HG03558 (cell line): ENCODE data around the gene ZNF32.
"Not testable (repeated sequence)": the region's sequence is repeated elsewhere in the genome, so short reads cannot be mapped to it uniquely, and the experiment has no call there.

Source experiments
- ATAC-seq: cut with Tn5 transposase; IDR thresholded peaks from one replicate; pipeline ENCODE4 v1.9.1; 2021; ENCODE audit warnings: moderate number of reproducible peaks; ENCODE audit not compliant: unreplicated experiment; ENCODE audit errors: extremely low read depth

The ZNF32 gene

DNA sequence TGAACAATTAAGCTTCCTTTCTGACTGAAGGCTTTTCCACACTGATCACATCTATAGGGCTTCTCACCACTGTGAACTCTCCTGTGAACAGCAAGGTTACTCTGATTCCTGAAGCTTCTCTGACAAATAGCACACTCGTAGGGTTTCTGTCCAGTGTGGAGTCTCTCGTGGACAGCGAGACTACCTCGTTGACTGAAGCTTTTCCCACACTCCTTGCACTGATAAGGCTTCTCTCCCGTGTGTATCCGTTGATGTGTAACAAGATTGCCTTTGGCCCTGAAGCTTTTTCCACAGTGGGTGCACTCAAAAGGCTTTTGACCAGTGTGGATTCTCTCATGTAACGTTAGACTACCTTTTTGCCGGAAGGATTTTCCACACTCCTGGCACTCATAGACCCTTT, 4.4 kb downstream of the ZNF32 start:
- no peak for ATAC-seq

DNA sequence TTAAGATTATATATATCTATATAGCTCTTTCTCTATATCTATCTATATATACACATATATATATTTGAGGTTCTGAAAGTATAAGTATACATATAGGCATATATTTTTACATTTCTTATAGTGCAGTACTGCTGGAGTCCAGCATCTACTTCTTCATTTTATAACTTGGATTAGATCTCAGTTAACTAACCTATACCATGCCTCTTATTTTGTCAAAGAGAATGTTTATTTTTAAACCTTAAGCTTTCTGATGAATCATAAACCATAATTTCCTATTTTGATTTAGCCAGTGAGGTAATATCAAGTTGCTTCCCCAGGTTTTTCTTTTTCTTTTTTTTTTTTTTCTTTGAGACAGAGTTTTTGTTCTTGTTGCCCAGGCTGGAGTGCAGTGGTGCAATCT, 8.1 kb downstream of the ZNF32 start:
- no peak for ATAC-seq

DNA sequence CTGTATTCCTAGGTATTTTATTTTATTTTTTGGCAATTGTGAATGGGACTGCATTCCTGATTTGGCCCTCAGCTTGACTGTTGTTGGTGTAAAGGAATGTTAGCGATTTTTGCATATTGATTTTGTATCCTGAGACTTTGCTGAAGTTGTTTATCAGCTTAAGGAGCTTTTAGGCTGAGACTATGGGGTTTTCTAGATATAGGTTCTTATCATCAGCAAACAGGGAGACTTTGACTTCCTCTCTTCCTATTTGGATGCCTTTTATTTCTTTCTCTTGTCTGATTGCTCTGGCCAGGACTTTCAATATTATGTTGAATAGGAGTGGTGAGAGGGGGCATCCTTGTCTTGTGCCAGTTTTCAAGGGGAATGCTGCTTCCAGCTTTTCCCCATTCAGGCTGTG, 12.9 kb downstream of the ZNF32 start:
- not testable (repeated sequence) for ATAC-seq

DNA sequence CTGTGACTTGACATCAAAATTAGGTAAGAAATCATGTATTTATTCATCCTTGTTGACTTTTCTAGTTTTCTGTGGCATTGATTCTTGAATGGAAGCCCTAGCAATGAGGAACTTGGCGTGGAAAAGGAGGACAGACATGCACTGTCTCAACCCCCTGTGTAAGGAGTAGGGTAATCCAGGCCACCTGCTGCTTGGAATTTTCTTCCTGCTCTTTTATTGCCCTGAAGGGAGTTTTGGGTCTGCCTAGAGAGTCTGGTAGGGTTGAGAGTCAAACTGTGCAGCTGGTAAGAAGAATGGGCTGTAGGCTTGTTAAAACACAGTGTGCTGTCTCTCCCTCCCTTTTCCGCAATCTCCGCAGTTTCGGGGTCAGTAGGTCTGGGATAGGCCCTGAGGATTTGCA, 19.7 kb downstream of the ZNF32 start:
- ATAC-seq: no peak

GRCh38 chr10:43627942-43628341, 20.7 kb downstream of the ZNF32 start:
- no peak for ATAC-seq

DNA sequence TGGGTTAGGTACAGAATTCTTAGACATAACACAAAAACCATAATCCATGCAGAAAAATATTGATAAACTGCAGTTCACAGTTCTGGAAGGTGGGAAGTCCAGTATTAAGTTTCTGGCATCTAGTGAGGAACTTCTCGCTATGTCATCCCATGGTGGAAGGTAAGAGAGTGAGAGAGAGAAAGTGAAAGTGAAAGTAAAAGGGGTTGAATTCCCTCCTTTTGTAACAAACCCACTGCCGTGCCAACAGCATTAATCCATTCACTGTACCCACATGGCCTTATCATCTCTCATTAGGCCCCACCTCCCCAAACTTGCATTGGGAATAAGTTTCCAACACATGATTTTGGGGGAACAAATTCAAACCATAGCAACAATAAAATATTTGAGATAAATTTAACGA, 25.3 kb downstream of the ZNF32 start:
- no peak for ATAC-seq

- ATAC-seq: no peak
Measured at GRCh38 chr10:43622038-43622437, 26.6 kb downstream of the ZNF32 start.

DNA sequence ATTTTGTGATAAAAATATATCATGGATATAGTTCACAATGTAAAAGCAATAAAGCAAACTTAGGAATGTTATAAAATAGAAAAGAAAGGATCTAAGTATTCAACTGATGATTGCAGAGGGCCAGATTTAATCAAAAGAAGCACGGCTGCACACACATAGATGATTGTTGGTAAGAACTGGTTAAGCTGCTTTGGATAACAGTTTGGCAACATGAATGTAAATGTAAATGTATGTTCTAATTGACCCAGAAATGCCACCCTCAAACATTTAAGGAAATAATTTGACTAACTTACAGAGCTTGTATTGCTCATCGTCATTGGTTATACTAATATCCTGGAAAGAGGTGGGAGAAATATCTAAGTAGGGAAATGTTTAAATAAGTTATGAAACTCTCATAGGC, 29.3 kb downstream of the ZNF32 start:
- ATAC-seq: no peak

DNA sequence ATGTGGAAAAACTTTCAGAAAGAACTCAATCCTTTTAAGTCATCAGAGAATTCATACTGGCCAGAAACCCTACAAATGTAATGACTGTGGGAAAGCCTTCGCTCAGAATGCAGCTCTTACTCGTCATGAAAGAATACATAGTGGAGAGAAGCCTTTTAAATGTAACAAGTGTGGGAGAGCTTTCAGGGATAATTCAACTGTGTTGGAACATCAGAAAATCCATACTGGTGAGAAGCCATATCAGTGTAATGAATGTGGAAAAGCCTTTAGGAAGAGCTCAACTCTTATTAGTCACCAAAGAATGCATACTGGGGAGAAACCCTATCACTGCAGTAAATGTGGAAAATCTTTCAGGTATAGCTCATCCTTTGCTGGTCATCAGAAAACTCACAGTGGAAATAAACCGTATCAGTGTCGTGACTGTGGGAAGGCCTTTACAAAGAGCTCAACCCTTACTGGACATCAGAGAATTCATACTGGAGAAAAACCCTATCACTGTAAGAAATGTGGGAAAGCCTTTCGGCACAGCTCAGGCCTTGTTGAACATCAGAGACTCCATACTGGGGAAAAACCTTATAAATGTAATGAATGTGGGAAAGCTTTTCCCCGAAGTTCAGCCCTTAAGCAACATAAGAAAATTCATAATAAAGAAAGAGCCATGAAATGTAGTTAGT, 31.8 kb downstream of the ZNF32 start:
- no peak for ATAC-seq

GRCh38 chr10:43610636-43611035, 38.0 kb downstream of the ZNF32 start:
- no peak for ATAC-seq

- ATAC-seq: no peak
Measured at GRCh38 chr10:43607199-43607573, 41.5 kb downstream of the ZNF32 start.

- peak; percentile 97 for ATAC-seq
Measured at GRCh38 chr10:43606323-43607198, 42.1 kb downstream of the ZNF32 start, which contains the start of gene ZNF485. TSS of gene ZNF485 (plus strand) at chr10:43606438. CDS start at chr10:43607051, 613 bp downstream.

DNA sequence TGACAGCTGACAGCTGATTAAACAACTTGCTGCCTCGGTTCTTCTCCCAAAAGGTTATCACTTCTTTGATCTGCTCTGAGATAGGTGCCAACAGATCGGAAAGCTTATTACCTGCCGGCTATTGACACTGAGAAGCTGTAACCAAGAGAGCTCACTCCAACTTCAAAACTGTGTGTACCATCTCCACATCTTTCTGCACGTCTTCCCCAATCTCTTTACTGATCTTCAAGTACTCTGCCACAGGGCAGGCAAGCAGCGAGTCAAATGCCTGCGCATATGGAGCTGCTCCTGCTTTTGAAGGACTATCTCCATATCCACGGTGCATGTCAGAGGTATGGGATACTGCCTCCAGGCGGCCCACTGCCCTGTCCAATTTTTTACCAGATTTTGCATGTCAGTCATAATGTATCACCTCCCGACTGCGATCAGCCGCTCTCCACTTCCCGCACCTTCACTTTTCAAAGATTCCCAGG, 42.8 kb downstream of the ZNF32 start:
- no peak for ATAC-seq

DNA sequence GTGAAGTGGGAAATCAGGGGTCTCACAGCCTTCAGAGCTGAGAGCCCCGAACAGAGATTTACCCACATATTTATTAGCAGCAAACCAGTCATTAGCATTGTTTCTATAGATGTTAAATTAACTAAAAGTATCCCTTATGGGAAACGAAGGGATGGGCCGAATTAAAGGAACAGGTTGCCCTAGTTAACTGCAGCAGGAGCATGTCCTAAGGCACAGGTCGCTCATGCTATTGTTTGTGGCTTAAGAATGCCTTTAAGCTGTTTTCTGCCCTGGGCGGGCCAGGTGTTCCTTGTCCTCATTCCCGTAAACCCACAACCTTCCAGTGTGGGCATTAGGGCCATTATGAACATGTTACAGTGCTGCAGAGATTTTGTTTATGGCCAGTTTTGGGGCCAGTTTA, 47.1 kb downstream of the ZNF32 start:
- ATAC-seq: not testable (repeated sequence)

DNA sequence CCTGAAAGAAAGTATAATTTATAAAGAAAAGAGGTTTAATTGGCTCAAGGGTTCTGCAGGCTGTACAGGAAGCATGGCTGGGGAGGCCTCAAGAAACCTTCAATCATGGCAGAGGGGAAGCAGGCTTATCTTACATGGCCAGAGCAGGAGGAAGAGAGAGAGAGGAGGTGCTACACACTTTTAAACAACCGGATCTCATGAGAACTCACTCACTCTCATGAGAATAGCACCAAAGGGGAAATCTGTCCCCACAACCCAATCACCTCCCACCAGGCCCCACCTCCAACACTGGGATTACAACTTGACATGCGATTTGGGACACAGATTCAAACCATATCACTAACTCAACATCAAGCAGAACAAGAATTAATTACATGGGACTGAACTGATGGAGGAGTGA, 49.3 kb downstream of the ZNF32 start:
- ATAC-seq: no peak

- ATAC-seq: no peak
Measured at GRCh38 chr10:43598446-43598845, 50.2 kb downstream of the ZNF32 start.

GRCh38 chr10:43596546-43596945, 52.1 kb downstream of the ZNF32 start:
- no peak for ATAC-seq

GRCh38 chr10:43595739-43596298, 52.9 kb downstream of the ZNF32 start:
- peak; percentile 34 for ATAC-seq

DNA sequence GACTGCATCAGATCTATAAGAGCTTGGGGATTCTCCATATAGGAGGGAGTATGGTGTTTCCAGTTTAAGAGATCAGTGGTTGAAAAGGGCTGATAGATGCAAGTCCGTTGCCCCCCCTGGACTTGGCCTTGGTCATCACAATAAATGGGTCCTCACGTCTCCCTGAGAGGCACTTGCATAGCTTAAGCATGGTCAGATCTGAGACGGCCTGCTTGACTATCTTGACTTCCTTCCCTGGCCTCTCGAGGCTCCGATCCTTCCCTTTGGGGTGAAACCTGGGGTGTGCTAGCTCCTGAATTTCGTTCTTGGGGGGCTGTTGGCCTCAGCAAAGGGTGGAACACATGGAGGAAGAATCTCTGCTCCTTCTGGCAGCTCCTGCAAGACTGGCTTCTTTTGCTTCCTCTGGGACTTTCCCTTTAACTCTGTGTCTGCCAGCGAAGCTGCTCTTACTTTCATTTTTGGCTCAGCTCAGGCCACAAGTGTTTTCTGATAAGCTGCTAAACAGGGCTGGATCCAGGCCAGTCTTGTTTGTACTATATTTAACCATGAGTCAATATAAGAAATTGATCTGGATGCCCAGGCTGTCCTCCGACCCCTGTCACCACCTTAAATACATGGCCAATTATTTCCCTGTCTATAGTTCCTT, 53.6 kb downstream of the ZNF32 start:
- ATAC-seq: peak; percentile 96
